ENCODE results near the gene OR2A12. TPM values are rescaled to one million over a fixed set of nuclear protein-coding genes. Genes with fewer than 3 reads are reported as not detected.

OR2A12 gene
- total and polyA plus RNA-seq, 2 donors (not counting 3 experiments of a cell fraction or from before 2014, with no cell fraction given): not detected

- no peak for FAIRE-seq
- Histone ChIP-seq H3K4me3 (replicated peaks in 1 of 3; ENCODE audit: insufficient read depth in 1 of 3, low read depth in 1 of 3, low read length in 3 of 3) (no peak overlapping the region), H3K36me3 (ENCODE audit: control insufficient read depth in 2 of 2, extremely low read depth in 1 of 2, insufficient read depth in 2 of 2, low read length in 2 of 2) (no peaks in the 10 kb centered on the region), H3K9me1 (replicated peaks; ENCODE audit: control insufficient read depth, extremely low read depth, insufficient read depth, low read length) (no peaks in the 10 kb centered on the region), H4K20me1 (replicated peaks; ENCODE audit: control insufficient read depth, extremely low read depth, insufficient read depth, low read length) (no peaks in the 10 kb centered on the region), H3K4me1 (ENCODE audit: control insufficient read depth, extremely low read depth, insufficient read depth, low read length) (no peaks in the 10 kb centered on the region), H3K9ac (replicated peaks; ENCODE audit: extremely low read depth, insufficient read depth, low read length) (no peak overlapping the region), H3K4me2 (ENCODE audit: insufficient read depth, low read length) (no peak overlapping the region), H2AFZ (ENCODE audit: low read depth, low read length) (no peak overlapping the region), H3K27me3 (ENCODE audit: control insufficient read depth in 2 of 2, insufficient read depth in 2 of 2, low read length in 2 of 2) (peaks cover 0 to 2% of the 10 kb centered on the region in 2 experiments), H3K27ac (ENCODE audit: insufficient read depth, low read depth, low read length) (no peak overlapping the region), H3K79me2 (ENCODE audit: control insufficient read depth, insufficient read depth, low read length) (no peaks in the 10 kb centered on the region), H3K9me3 (replicated peaks; ENCODE audit: control insufficient read depth, insufficient read depth, low read length) (no peaks in the 10 kb centered on the region)
- TF ChIP-seq EZH2 (IDR thresholded peaks at IDR 0.05; ENCODE audit: borderline replicate concordance, low read depth, low read length, severe bottlenecking) (no peak), GATA2 (IDR thresholded peaks at IDR 0.05; ENCODE audit: insufficient read depth, insufficient read length, low read depth, low read length) (no peak), POLR2A (IDR thresholded peaks at IDR 0.05; ENCODE audit: low read depth, low read length) (no peak), MAX (IDR thresholded peaks at IDR 0.05; ENCODE audit: insufficient read depth, insufficient read length) (no peak), FOS (IDR thresholded peaks at IDR 0.05; ENCODE audit: borderline replicate concordance, insufficient read depth, low read length) (no peak), MYC (IDR thresholded peaks at IDR 0.05; ENCODE audit: low read depth, low read length) (no peak), CTCF (IDR thresholded peaks at IDR 0.05; ENCODE audit: extremely low read depth in 1 of 2, insufficient read depth in 1 of 2, low read depth in 1 of 2, low read length in 2 of 2) (no peak), JUN (IDR thresholded peaks at IDR 0.05; ENCODE audit: borderline replicate concordance, insufficient read depth, insufficient read length, low read depth) (no peak), POLR2AphosphoS5 (IDR thresholded peaks at IDR 0.05; ENCODE audit: insufficient read depth, low read depth, low read length) (no peak)
- ChIA-PET CTCF (interaction anchor here (1.2 kb wide), 1 partner anchor 29 kb away, joined by 3 read pairs; no protein-coding TSS in a partner anchor), POLR2A (no interaction called here)
- BruUV-seq (replicated peaks): no TSS peak
- DNase-seq (ENCODE audit: low read depth, low spot score): no peak
- dilution Hi-C loops (cut with MboI; ENCODE audit: extremely low pct_ligation_motif_present, low sequenced_read_pairs) (no loop called here), intact Hi-C loops (cut with micrococcal nuclease) (no loop called here)
These were observed 12.7 kb downstream of the OR2A12 start for GRCh38 chr7:144098776-144099175.

All from endothelial cell of umbilical vein (primary cell).